Transverse colon (tissue), 4 donors: ENCODE results near the gene DISC1. TPM values are rescaled to one million over a fixed set of nuclear protein-coding genes. Genes with fewer than 3 reads are reported as not detected.

ENCODE experiments used
- DNase-seq: peaks from one replicate; pipeline ENCODE4 v3.0.0-alpha.2; 2019
- H3K27ac ChIP-seq, 4 donors: fragments of 200-600 bp; sonication (generic); 2 replicates each; pipeline ENCODE4 v1.5.1; 2016 to 2018; ENCODE audit warnings: inconsistent platforms in 4 of 4
- H3K27me3 ChIP-seq: fragments of 200-600 bp; sonication (generic); 2 replicates; pipeline ENCODE4 v1.5.1; 2017; ENCODE audit warnings: inconsistent platforms
- H3K36me3 ChIP-seq, 4 donors: fragments of 200-600 bp; sonication (generic); 2 replicates each; pipeline ENCODE4 v1.5.1; 2017 to 2019; ENCODE audit warnings: inconsistent platforms in 4 of 4
- H3K4me1 ChIP-seq, 4 donors: fragments of 200-600 bp; sonication (generic); 2 replicates each; pipeline ENCODE4 v1.5.1; 2017 to 2020; ENCODE audit warnings: inconsistent platforms in 4 of 4
- H3K4me3 ChIP-seq, 4 donors: fragments of 200-600 bp; sonication (generic); 1 replicate in 1 of 4; 2 replicates in 3 of 4; pipeline versions ENCODE4 v1.5.1 to v1.6.1; 2017 to 2019; ENCODE audit warnings: inconsistent platforms in 4 of 4
- H3K9me3 ChIP-seq, 2 donors: fragments of 200-600 bp; sonication (generic); 2 replicates each; pipeline ENCODE4 v1.5.1; 2017 to 2019; ENCODE audit warnings: inconsistent platforms in 2 of 2
- CTCF ChIP-seq, 5 experiments: fragments of 200-600 bp in 3 of 5; fragments of 450-650 bp in 2 of 5; sonication (generic) in 3 of 5; IDR thresholded peaks; 1 replicate in 2 of 5; 2 replicates in 3 of 5; pipeline ENCODE4 v1.5.1; 2016 to 2017; ENCODE audit warnings: antibody characterized with exemption in 5 of 5, inconsistent platforms in 3 of 5, mild to moderate bottlenecking in 2 of 5, moderate library complexity in 1 of 5
- EP300 ChIP-seq: sonication (generic); formaldehyde crosslinking; IDR thresholded peaks from one replicate; pipeline ENCODE4 v1.6.1; 2017; ENCODE audit warnings: antibody characterized with exemption, low read depth
- POLR2A ChIP-seq: fragments of 450-650 bp; IDR thresholded peaks from one replicate; pipeline ENCODE4 v1.6.1; 2016; ENCODE audit warnings: antibody characterized with exemption, mild to moderate bottlenecking, moderate library complexity
- POLR2AphosphoS5 ChIP-seq, 3 donors: sonication (generic); formaldehyde crosslinking; IDR thresholded peaks; one replicate each; pipeline ENCODE4 v1.6.1; 2016; ENCODE audit warnings: antibody characterized with exemption in 3 of 3
- WGBS, 2 donors: methylation state at CpG; one replicate each; pipeline ENCODE4 v1.1.5; 2018; ENCODE audit warnings: low coverage in 1 of 2; 5-methylcytosine and 5-hydroxymethylcytosine counted together
- in situ Hi-C, 4 donors: fragments of 200-750 bp; cut with MboI; loops; one replicate each; pipeline versions ENCODE4 v1.15.0 to v1.15.1; 2017; ENCODE audit warnings: low sequenced_read_pairs in 3 of 4, low pct_ligation_motif_present in 1 of 4, low pct_unique_long_range_greater_than_20kb in 1 of 4
- intact Hi-C: fragments of 100-400 bp; cut with DNase I; formaldehyde crosslinking; loops from one replicate; pipeline ENCODE4 v1.15.1; 2023; ENCODE audit warnings: low total_unique reads
- total RNA-seq, 4 donors: library from RNA; depleted of rRNA; stranded (reverse); fragments of >200 nt; gene quantifications; one replicate each; pipeline ENCODE4 v1.1.0, GENCODE V29; 2016

The DISC1 gene
- total RNA-seq, 4 donors from 2014 or later: 7.8 to 20.3 (median 11.5) TPM

GRCh38 chr1:231972111-231972445 lies 345.5 kb downstream of the DISC1 start:
- H3K9me3 ChIP-seq: peaks cover 0 to under 1% of the 10 kb centered on the region in 2 donors
- in situ Hi-C loops: no loop called here
- H3K36me3 ChIP-seq: no peaks in the 10 kb centered on the region
- H3K27me3 ChIP-seq: no peaks in the 10 kb centered on the region
- no peak for DNase-seq
- no peak overlapping the region for H3K4me3 ChIP-seq
- intact Hi-C loops: no loop called here
- TF ChIP-seq EP300 (no peak), POLR2AphosphoS5 (IDR thresholded peaks at IDR 0.05) (no peak), CTCF (IDR thresholded peaks at IDR 0.05) (no peak), POLR2A (no peak)
- no peaks in the 10 kb centered on the region for H3K4me1 ChIP-seq
- WGBS, 2 donors: 88% methylated on average over 1 of the region's 1 CpG; no CpG with 5 or more reads in 1 of the 2 donors
- H3K27ac ChIP-seq: no peak overlapping the region

- in situ Hi-C loops: no loop called here
- Histone ChIP-seq H3K9me3 (peaks cover 0 to 5% of the 10 kb centered on the region in 2 donors), H3K4me1 (no peaks in the 10 kb centered on the region), H3K36me3 (no peaks in the 10 kb centered on the region), H3K27ac (no peak overlapping the region), H3K27me3 (no peaks in the 10 kb centered on the region), H3K4me3 (no peak overlapping the region)
- TF ChIP-seq CTCF (IDR thresholded peaks at IDR 0.05) (no peak), POLR2A (no peak)
- 81 to 86% methylated on average over 4 to 5 of the region's 5 CpGs for WGBS, 2 donors
- intact Hi-C loops: no loop called here
- no peak for DNase-seq
These were observed 347.2 kb downstream of the DISC1 start for GRCh38 chr1:231973830-231974229.

GRCh38 chr1:231976231-231976630 lies 349.6 kb downstream of the DISC1 start:
- TF ChIP-seq EP300: no peak
- no peak for TF ChIP-seq POLR2A
- no peak for TF ChIP-seq POLR2AphosphoS5 (IDR thresholded peaks at IDR 0.05)
- TF ChIP-seq CTCF (IDR thresholded peaks at IDR 0.05): no peak
- no peak for DNase-seq
- in situ Hi-C loops (no loop called here), intact Hi-C loops (loop anchor here (1.0 kb wide), 1 partner anchor 34 kb away; no protein-coding TSS in a partner anchor)
- Histone ChIP-seq H3K27ac (no peak overlapping the region), H3K36me3 (no peaks in the 10 kb centered on the region), H3K27me3 (no peaks in the 10 kb centered on the region), H3K4me3 (no peak overlapping the region), H3K9me3 (peaks cover 0 to 5% of the 10 kb centered on the region in 2 donors), H3K4me1 (no peaks in the 10 kb centered on the region)
- WGBS, 2 donors: 95 to 97% methylated on average over 4 of the region's 4 CpGs

- DNase-seq: no peak
- 65 to 78% methylated on average over 4 of the region's 4 CpGs for WGBS, 2 donors
- in situ Hi-C loops (no loop called here), intact Hi-C loops (no loop called here)
- Histone ChIP-seq H3K4me1 (no peaks in the 10 kb centered on the region), H3K9me3 (peaks cover 0 to 5% of the 10 kb centered on the region in 2 donors), H3K27ac (no peak overlapping the region), H3K36me3 (no peaks in the 10 kb centered on the region), H3K4me3 (no peak overlapping the region), H3K27me3 (no peaks in the 10 kb centered on the region)
- TF ChIP-seq CTCF (IDR thresholded peaks at IDR 0.05) (no peak), EP300 (no peak), POLR2AphosphoS5 (IDR thresholded peaks at IDR 0.05) (no peak), POLR2A (no peak)
These were observed 355.1 kb downstream of the DISC1 start for GRCh38 chr1:231981675-231982074.
